Measurements from ENCODE around the gene RABGAP1.

DNA sequence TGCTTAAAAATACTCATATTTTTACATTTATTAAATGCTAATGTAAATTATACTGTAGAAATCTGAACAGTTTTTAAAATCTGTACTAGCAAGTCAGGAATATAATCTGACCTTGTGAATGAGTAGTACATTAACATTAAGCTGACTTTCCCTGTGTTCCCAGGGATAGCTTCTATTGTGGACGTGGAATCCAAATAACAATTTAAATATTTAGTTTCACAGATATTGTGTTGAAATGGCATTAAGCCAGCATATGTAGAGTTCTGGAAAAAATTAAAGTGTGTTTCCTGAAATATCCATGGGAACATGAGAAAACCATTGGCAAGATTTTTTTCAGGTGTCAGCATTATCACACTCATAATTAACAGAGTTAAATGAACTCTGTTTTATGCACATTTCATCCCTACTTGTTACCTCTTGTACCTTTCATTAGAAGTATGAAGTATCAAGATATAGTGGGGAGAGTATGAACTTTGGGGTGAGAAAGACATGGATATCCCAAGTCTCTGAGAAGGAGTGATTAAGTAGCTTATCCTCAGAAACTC, 5.7 kb downstream of the RABGAP1 start:
- TF ChIP-seq, protein P1, sequence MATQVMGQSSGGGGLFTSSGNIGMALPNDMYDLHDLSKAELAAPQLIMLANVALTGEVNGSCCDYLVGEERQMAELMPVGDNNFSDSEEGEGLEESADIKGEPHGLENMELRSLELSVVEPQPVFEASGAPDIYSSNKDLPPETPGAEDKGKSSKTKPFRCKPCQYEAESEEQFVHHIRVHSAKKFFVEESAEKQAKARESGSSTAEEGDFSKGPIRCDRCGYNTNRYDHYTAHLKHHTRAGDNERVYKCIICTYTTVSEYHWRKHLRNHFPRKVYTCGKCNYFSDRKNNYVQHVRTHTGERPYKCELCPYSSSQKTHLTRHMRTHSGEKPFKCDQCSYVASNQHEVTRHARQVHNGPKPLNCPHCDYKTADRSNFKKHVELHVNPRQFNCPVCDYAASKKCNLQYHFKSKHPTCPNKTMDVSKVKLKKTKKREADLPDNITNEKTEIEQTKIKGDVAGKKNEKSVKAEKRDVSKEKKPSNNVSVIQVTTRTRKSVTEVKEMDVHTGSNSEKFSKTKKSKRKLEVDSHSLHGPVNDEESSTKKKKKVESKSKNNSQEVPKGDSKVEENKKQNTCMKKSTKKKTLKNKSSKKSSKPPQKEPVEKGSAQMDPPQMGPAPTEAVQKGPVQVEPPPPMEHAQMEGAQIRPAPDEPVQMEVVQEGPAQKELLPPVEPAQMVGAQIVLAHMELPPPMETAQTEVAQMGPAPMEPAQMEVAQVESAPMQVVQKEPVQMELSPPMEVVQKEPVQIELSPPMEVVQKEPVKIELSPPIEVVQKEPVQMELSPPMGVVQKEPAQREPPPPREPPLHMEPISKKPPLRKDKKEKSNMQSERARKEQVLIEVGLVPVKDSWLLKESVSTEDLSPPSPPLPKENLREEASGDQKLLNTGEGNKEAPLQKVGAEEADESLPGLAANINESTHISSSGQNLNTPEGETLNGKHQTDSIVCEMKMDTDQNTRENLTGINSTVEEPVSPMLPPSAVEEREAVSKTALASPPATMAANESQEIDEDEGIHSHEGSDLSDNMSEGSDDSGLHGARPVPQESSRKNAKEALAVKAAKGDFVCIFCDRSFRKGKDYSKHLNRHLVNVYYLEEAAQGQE (IDR thresholded peaks at IDR 0.05; ENCODE audit: unreplicated experiment) = no peak
- TF ChIP-seq, protein P2, sequence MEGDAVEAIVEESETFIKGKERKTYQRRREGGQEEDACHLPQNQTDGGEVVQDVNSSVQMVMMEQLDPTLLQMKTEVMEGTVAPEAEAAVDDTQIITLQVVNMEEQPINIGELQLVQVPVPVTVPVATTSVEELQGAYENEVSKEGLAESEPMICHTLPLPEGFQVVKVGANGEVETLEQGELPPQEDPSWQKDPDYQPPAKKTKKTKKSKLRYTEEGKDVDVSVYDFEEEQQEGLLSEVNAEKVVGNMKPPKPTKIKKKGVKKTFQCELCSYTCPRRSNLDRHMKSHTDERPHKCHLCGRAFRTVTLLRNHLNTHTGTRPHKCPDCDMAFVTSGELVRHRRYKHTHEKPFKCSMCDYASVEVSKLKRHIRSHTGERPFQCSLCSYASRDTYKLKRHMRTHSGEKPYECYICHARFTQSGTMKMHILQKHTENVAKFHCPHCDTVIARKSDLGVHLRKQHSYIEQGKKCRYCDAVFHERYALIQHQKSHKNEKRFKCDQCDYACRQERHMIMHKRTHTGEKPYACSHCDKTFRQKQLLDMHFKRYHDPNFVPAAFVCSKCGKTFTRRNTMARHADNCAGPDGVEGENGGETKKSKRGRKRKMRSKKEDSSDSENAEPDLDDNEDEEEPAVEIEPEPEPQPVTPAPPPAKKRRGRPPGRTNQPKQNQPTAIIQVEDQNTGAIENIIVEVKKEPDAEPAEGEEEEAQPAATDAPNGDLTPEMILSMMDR (conservative IDR thresholded peaks at IDR 0.05; ENCODE audit: low read depth in 2 of 2) = no peak
- TF ChIP-seq POLR2AphosphoS5 (IDR thresholded peaks at IDR 0.05; ENCODE audit: low read depth) (no peak), EZH2 (IDR thresholded peaks at IDR 0.05; ENCODE audit: low read depth, unreplicated experiment) (no peak), EZH2phosphoT487 (IDR thresholded peaks at IDR 0.05; ENCODE audit: unreplicated experiment) (no peak), NANOG (IDR thresholded peaks at IDR 0.05; ENCODE audit: borderline replicate concordance) (no peak), JUNB (IDR thresholded peaks at IDR 0.05; ENCODE audit: unreplicated experiment) (no peak), CREB1 (CRISPR knock-in tag; IDR thresholded peaks at IDR 0.05; ENCODE audit: low read depth) (no peak), STAT1 (IDR thresholded peaks at IDR 0.05; ENCODE audit: unreplicated experiment) (no peak), ZNF331 (CRISPR knock-in tag; IDR thresholded peaks at IDR 0.05; ENCODE audit: low read depth) (no peak), ZNF114 (CRISPR knock-in tag; IDR thresholded peaks at IDR 0.05) (no peak)
- TF ChIP-seq, protein P3, sequence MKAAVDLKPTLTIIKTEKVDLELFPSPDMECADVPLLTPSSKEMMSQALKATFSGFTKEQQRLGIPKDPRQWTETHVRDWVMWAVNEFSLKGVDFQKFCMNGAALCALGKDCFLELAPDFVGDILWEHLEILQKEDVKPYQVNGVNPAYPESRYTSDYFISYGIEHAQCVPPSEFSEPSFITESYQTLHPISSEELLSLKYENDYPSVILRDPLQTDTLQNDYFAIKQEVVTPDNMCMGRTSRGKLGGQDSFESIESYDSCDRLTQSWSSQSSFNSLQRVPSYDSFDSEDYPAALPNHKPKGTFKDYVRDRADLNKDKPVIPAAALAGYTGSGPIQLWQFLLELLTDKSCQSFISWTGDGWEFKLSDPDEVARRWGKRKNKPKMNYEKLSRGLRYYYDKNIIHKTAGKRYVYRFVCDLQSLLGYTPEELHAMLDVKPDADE (IDR thresholded peaks at IDR 0.05) = no peak
- TF ChIP-seq, protein P4, sequence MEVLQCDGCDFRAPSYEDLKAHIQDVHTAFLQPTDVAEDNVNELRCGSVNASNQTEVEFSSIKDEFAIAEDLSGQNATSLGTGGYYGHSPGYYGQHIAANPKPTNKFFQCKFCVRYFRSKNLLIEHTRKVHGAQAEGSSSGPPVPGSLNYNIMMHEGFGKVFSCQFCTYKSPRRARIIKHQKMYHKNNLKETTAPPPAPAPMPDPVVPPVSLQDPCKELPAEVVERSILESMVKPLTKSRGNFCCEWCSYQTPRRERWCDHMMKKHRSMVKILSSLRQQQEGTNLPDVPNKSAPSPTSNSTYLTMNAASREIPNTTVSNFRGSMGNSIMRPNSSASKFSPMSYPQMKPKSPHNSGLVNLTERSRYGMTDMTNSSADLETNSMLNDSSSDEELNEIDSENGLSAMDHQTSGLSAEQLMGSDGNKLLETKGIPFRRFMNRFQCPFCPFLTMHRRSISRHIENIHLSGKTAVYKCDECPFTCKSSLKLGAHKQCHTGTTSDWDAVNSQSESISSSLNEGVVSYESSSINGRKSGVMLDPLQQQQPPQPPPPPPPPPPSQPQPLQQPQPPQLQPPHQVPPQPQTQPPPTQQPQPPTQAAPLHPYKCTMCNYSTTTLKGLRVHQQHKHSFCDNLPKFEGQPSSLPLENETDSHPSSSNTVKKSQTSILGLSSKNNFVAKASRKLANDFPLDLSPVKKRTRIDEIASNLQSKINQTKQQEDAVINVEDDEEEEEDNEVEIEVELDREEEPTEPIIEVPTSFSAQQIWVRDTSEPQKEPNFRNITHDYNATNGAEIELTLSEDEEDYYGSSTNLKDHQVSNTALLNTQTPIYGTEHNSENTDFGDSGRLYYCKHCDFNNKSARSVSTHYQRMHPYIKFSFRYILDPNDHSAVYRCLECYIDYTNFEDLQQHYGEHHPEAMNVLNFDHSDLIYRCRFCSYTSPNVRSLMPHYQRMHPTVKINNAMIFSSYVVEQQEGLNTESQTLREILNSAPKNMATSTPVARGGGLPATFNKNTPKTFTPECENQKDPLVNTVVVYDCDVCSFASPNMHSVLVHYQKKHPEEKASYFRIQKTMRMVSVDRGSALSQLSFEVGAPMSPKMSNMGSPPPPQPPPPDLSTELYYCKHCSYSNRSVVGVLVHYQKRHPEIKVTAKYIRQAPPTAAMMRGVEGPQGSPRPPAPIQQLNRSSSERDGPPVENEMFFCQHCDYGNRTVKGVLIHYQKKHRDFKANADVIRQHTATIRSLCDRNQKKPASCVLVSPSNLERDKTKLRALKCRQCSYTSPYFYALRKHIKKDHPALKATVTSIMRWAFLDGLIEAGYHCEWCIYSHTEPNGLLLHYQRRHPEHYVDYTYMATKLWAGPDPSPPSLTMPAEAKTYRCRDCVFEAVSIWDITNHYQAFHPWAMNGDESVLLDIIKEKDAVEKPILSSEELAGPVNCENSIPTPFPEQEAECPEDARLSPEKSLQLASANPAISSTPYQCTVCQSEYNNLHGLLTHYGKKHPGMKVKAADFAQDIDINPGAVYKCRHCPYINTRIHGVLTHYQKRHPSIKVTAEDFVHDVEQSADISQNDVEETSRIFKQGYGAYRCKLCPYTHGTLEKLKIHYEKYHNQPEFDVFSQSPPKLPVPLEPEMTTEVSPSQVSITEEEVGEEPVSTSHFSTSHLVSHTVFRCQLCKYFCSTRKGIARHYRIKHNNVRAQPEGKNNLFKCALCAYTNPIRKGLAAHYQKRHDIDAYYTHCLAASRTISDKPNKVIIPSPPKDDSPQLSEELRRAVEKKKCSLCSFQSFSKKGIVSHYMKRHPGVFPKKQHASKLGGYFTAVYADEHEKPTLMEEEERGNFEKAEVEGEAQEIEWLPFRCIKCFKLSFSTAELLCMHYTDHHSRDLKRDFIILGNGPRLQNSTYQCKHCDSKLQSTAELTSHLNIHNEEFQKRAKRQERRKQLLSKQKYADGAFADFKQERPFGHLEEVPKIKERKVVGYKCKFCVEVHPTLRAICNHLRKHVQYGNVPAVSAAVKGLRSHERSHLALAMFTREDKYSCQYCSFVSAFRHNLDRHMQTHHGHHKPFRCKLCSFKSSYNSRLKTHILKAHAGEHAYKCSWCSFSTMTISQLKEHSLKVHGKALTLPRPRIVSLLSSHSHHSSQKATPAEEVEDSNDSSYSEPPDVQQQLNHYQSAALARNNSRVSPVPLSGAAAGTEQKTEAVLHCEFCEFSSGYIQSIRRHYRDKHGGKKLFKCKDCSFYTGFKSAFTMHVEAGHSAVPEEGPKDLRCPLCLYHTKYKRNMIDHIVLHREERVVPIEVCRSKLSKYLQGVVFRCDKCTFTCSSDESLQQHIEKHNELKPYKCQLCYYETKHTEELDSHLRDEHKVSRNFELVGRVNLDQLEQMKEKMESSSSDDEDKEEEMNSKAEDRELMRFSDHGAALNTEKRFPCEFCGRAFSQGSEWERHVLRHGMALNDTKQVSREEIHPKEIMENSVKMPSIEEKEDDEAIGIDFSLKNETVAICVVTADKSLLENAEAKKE (CRISPR knock-in tag; IDR thresholded peaks at IDR 0.05) = no peak

Data from GM23338 (cell line).